B cell (primary cell): ENCODE data around the gene ACKR1. TPM values are rescaled to one million over a fixed set of nuclear protein-coding genes. Genes with fewer than 3 reads are reported as not detected.

Experiments
- ATAC-seq: fragments of 200-7000 bp; cut with Tn5 transposase; one replicate; pipeline ENCODE4 v1.10.0; 2021; ENCODE audit warnings: low read depth, mild to moderate bottlenecking, moderate number of reproducible peaks, moderate library complexity
- CTCF ChIA-PET: fragments of 350-600 bp; sonication (Branson Sonifier 250); formaldehyde crosslinking; loops from one replicate; lab custom pipeline; 2021; ENCODE audit warnings: antibody characterized with exemption, inconsistent platforms; lab: Charles Lee
- POLR2A ChIA-PET: fragments of 350-600 bp; sonication (Branson Sonifier 250); formaldehyde crosslinking; loops from one replicate; lab custom pipeline; 2021; ENCODE audit warnings: antibody characterized with exemption; lab: Charles Lee
- DNase-seq: peaks from one replicate; pipeline ENCODE4 v3.0.0; 2013
- H2AFZ ChIP-seq: 2 replicates; pipeline ENCODE4 v1.6.1; 2012; ENCODE audit warnings: mild to moderate bottlenecking, low read depth, low read length; ENCODE audit not compliant: insufficient read depth, poor library complexity, severe bottlenecking
- H3K27ac ChIP-seq, 2 donors: 1 replicate in 1 of 2; 2 replicates in 1 of 2; pipeline ENCODE4 v1.5.1; 2012 to 2013; ENCODE audit warnings: low read length in 2 of 2, mild to moderate bottlenecking in 2 of 2, moderate library complexity in 1 of 2
- H3K27me3 ChIP-seq, 4 experiments: fragments of 200-600 bp in 1 of 4; sonication (generic) in 1 of 4; replicated peaks in 1 of 4; 1 replicate in 2 of 4; 2 replicates in 2 of 4; pipeline versions ENCODE4 v1.6.1 to v1.7.0; 2013 to 2016; ENCODE audit warnings: low read length in 3 of 4, mild to moderate bottlenecking in 2 of 4, mixed read lengths in 1 of 4, moderate library complexity in 1 of 4; ENCODE audit not compliant: insufficient read depth in 4 of 4, control insufficient read depth in 3 of 4; ENCODE audit errors: control extremely low read depth in 1 of 4
- H3K36me3 ChIP-seq, 2 experiments: replicated peaks in 1 of 2; 1 replicate in 1 of 2; 2 replicates in 1 of 2; pipeline versions ENCODE4 v1.6.1 to v1.7.1; 2013; ENCODE audit warnings: low read length in 1 of 2; ENCODE audit not compliant: insufficient read depth in 2 of 2, control insufficient read depth in 1 of 2; ENCODE audit errors: control extremely low read depth in 1 of 2, extremely low read depth in 1 of 2
- H3K4me1 ChIP-seq, 2 donors: fragments of 200-600 bp in 1 of 2; sonication (generic) in 1 of 2; 1 replicate in 1 of 2; 2 replicates in 1 of 2; pipeline versions ENCODE4 v1.5.1 to v1.6.1; 2013 to 2017; ENCODE audit warnings: low read length in 2 of 2; ENCODE audit not compliant: control insufficient read depth in 2 of 2, insufficient read depth in 2 of 2
- H3K4me2 ChIP-seq: replicated peaks from 2 replicates; pipeline ENCODE3; 2012; ENCODE audit warnings: mild to moderate bottlenecking, low read depth, low read length; ENCODE audit not compliant: poor library complexity, severe bottlenecking
- H3K4me3 ChIP-seq, 5 experiments: fragments of 200-600 bp in 1 of 5; sonication (generic) in 1 of 5; 1 replicate in 3 of 5; 2 replicates in 2 of 5; pipeline versions ENCODE4 v1.5.1 to v1.7.0; 2011 to 2016; ENCODE audit warnings: low read length in 4 of 5, mild to moderate bottlenecking in 4 of 5, low read depth in 2 of 5, control low read depth in 1 of 5, moderate library complexity in 1 of 5; ENCODE audit not compliant: insufficient read depth in 1 of 5; ENCODE audit errors: control extremely low read depth in 1 of 5, extremely low read depth in 1 of 5
- H3K79me2 ChIP-seq: fragments of 200-600 bp; sonication (generic); one replicate; pipeline ENCODE4 v1.6.0; 2016; ENCODE audit warnings: low read length; ENCODE audit not compliant: control insufficient read depth, insufficient read depth
- H3K9ac ChIP-seq: fragments of 200-600 bp; sonication (generic); 2 replicates; pipeline ENCODE4 v1.6.1; 2017; ENCODE audit warnings: mild to moderate bottlenecking, low read length, moderate library complexity
- H3K9me3 ChIP-seq, 3 donors: one replicate each; pipeline versions ENCODE4 v1.6.1 to v1.7.1; 2013; ENCODE audit warnings: low read length in 2 of 3; ENCODE audit not compliant: control insufficient read depth in 2 of 3, insufficient read depth in 1 of 3; ENCODE audit errors: control extremely low read depth in 1 of 3
- H4K20me1 ChIP-seq: 2 replicates; pipeline ENCODE4 v1.6.0; 2012; ENCODE audit warnings: mild to moderate bottlenecking, low read length; ENCODE audit not compliant: insufficient read depth, control insufficient read depth, poor library complexity, severe bottlenecking
- H3K27ac Mint-ChIP-seq: one replicate; pipeline ENCODE4 v1.8.0; 2021; ENCODE audit warnings: mixed read lengths
- H3K27me3 Mint-ChIP-seq: one replicate; pipeline ENCODE4 v1.8.0; 2021; ENCODE audit warnings: mixed read lengths
- H3K4me1 Mint-ChIP-seq: one replicate; pipeline ENCODE4 v1.8.0; 2021; ENCODE audit warnings: mixed read lengths
- H3K4me3 Mint-ChIP-seq: one replicate; pipeline ENCODE4 v1.8.0; 2021; ENCODE audit warnings: mixed read lengths
- H3K9me3 Mint-ChIP-seq: one replicate; pipeline ENCODE4 v1.8.0; 2022; ENCODE audit warnings: mixed read lengths; ENCODE audit not compliant: insufficient read depth
- EZH2 ChIP-seq: IDR thresholded peaks from 2 replicates; pipeline ENCODE4 v1.6.1; 2012; ENCODE audit warnings: borderline replicate concordance, low read depth, mild to moderate bottlenecking, moderate library complexity, low read length; ENCODE audit not compliant: insufficient read depth, poor library complexity, severe bottlenecking
- WGBS: methylation state at CpG from one replicate; pipeline ENCODE4 v1.1.5; 2013; ENCODE audit warnings: missing lambda C conversion rate; ENCODE audit not compliant: insufficient coverage; 5-methylcytosine and 5-hydroxymethylcytosine counted together
- intact Hi-C: fragments of 100-400 bp; cut with micrococcal nuclease; formaldehyde crosslinking; loops from one replicate; pipeline ENCODE4 v1.10.0; 2022
- polyA plus RNA-seq: library from polyadenylated mRNA; depleted of rRNA; stranded (reverse); fragments of >200 nt; gene quantifications from 2 replicates; pipeline ENCODE4 v1.2.3, GENCODE V29; 2012
- total RNA-seq, 2 donors: library from RNA; stranded (reverse); fragments of 120-200 nt in 1 of 2; gene quantifications; 1 replicate in 1 of 2; 2 replicates in 1 of 2; pipeline versions ENCODE4 v1.2.3 to v1.2.4, GENCODE V29; 2013 to 2022
- TF ChIP-seq, protein P1 (sequence below): fragments of 200-600 bp; IDR thresholded peaks from one replicate; pipeline ENCODE4 v1.8.0; 2022; ENCODE audit warnings: antibody characterized with exemption, mild to moderate bottlenecking

The ACKR1 gene
- total and polyA plus RNA-seq, 2 donors (not counting 1 experiment from before 2014, with no cell fraction given) = 0.04 TPM; not detected in 1

GRCh38 chr1:159172614-159173291, 31.9 kb upstream of the ACKR1 start:
- Histone ChIP-seq H4K20me1 (peaks cover 9% of the 10 kb centered on the region), H3K9ac (peak overlapping the region; percentile 10), H3K36me3 (no peaks in the 10 kb centered on the region), H3K27me3 (peaks cover 0 to 42% (median 26%) of the 10 kb centered on the region in 4 experiments), H3K9me3 (peaks cover 0 to 3% (median 0%) of the 10 kb centered on the region in 3 donors), H2AFZ (peak overlapping the region; percentile 43), H3K4me3 (peak overlapping the region in 2 of 5 experiments; percentile 5 to 44), H3K79me2 (no peaks in the 10 kb centered on the region), H3K27ac (no peak overlapping the region), H3K4me2 (peak overlapping the region; percentile 71), H3K4me1 (peaks cover 13 to 19% of the 10 kb centered on the region in 2 donors)
- 2% methylated on average over 11 of the region's 17 CpGs for WGBS
- DNase-seq = no peak
- ATAC-seq = no peak
- H3K4me1 Mint-ChIP-seq = peaks cover 22% of the 10 kb centered on the region
- no peak overlapping the region for H3K27ac Mint-ChIP-seq
- H3K9me3 Mint-ChIP-seq = no peaks in the 10 kb centered on the region
- POLR2A ChIA-PET = interaction anchor here (0.6 kb wide), 1 partner anchor 198 kb away, joined by 3 read pairs; no protein-coding TSS in a partner anchor
- intact Hi-C loops = loop anchor here (2.0 kb wide), 1 partner anchor 16 kb away; no protein-coding TSS in a partner anchor
- CTCF ChIA-PET = no interaction called here
- peak overlapping the region; percentile 41 for H3K4me3 Mint-ChIP-seq
- TF ChIP-seq, protein P1, sequence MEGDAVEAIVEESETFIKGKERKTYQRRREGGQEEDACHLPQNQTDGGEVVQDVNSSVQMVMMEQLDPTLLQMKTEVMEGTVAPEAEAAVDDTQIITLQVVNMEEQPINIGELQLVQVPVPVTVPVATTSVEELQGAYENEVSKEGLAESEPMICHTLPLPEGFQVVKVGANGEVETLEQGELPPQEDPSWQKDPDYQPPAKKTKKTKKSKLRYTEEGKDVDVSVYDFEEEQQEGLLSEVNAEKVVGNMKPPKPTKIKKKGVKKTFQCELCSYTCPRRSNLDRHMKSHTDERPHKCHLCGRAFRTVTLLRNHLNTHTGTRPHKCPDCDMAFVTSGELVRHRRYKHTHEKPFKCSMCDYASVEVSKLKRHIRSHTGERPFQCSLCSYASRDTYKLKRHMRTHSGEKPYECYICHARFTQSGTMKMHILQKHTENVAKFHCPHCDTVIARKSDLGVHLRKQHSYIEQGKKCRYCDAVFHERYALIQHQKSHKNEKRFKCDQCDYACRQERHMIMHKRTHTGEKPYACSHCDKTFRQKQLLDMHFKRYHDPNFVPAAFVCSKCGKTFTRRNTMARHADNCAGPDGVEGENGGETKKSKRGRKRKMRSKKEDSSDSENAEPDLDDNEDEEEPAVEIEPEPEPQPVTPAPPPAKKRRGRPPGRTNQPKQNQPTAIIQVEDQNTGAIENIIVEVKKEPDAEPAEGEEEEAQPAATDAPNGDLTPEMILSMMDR = no peak
- no peak for TF ChIP-seq EZH2
- peaks cover 30% of the 10 kb centered on the region for H3K27me3 Mint-ChIP-seq

DNA sequence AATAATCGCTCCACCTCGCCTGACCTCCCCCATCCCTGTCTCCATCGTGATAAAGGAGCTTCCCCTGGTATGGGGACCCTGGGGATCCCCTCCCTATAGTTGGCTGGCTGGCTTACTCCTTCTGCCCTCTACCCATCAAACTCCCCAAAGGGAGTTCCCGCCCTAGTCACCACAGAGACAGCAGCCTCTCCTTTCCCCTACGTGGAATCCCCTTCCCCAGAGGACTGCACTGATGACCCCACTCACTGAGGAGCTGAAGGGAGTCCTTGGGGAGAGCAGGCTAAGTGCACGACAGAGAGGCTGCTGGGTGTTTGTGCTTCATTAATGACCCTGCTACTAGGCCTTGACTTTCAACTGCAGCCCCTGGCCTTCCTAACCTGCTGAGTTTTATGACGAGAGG, 31.4 kb upstream of the ACKR1 start:
- Histone ChIP-seq H2AFZ (no peak overlapping the region), H3K9me3 (peaks cover 0 to 3% (median 0%) of the 10 kb centered on the region in 3 donors), H3K4me1 (peaks cover 13 to 19% of the 10 kb centered on the region in 2 donors), H4K20me1 (peaks cover 9% of the 10 kb centered on the region), H3K4me3 (no peak overlapping the region), H3K27ac (no peak overlapping the region), H3K27me3 (peaks cover 0 to 42% (median 26%) of the 10 kb centered on the region in 4 experiments), H3K4me2 (peak overlapping the region; percentile 71), H3K79me2 (no peaks in the 10 kb centered on the region), H3K9ac (no peak overlapping the region), H3K36me3 (no peaks in the 10 kb centered on the region)
- DNase-seq (no peak), ATAC-seq (no peak)
- H3K4me3 Mint-ChIP-seq = peak overlapping the region; percentile 41
- no peak overlapping the region for H3K27ac Mint-ChIP-seq
- intact Hi-C loops = loop anchor here (2.0 kb wide), 1 partner anchor 15 kb away; no protein-coding TSS in a partner anchor
- CTCF ChIA-PET = interaction anchor here (0.8 to 1.0 kb wide), 2 partner anchors 38 to 695 kb away, joined by 3 read pairs; no protein-coding TSS in a partner anchor
- H3K4me1 Mint-ChIP-seq = peaks cover 22% of the 10 kb centered on the region
- TF ChIP-seq EZH2 = no peak
- TF ChIP-seq, protein P1 = no peak
- WGBS = 38% methylated on average over 5 of the region's 7 CpGs
- peaks cover 30% of the 10 kb centered on the region for H3K27me3 Mint-ChIP-seq
- H3K9me3 Mint-ChIP-seq = no peaks in the 10 kb centered on the region
- POLR2A ChIA-PET = no interaction called here
